Activated CD4-positive, alpha-beta T cell treated with anti-CD3 and anti-CD28 coated beads, Interleukin-2, amount 10 ng/mL, durations not matched to agents 7 days and 5 days (primary cell): ENCODE measurements around the gene MON1A. TPM values are rescaled to one million over a fixed set of nuclear protein-coding genes. Genes with fewer than 3 reads are reported as not detected.

Experiments used
- CTCF ChIA-PET: fragments of 350-600 bp; sonication (Branson Sonifier 250); formaldehyde crosslinking; loops from one replicate; lab custom pipeline; 2021; ENCODE audit warnings: antibody characterized with exemption; lab: Charles Lee
- POLR2A ChIA-PET: fragments of 350-600 bp; sonication (Branson Sonifier 250); formaldehyde crosslinking; loops from one replicate; lab custom pipeline; 2021; ENCODE audit warnings: antibody characterized with exemption; lab: Charles Lee
- DNase-seq: peaks from one replicate; pipeline ENCODE4 v3.0.0-alpha.2; 2020
- H3K27ac Mint-ChIP-seq: one replicate; pipeline ENCODE4 v1.8.0; 2021; ENCODE audit warnings: mild to moderate bottlenecking, moderate library complexity, mixed read lengths
- H3K27me3 Mint-ChIP-seq: one replicate; pipeline ENCODE4 v1.8.0; 2021; ENCODE audit warnings: mixed read lengths
- H3K36me3 Mint-ChIP-seq: one replicate; pipeline ENCODE4 v1.8.0; 2021; ENCODE audit warnings: low read depth, mixed read lengths
- H3K4me1 Mint-ChIP-seq: one replicate; pipeline ENCODE4 v1.8.0; 2021; ENCODE audit warnings: mixed read lengths
- H3K4me3 Mint-ChIP-seq: one replicate; pipeline ENCODE4 v1.8.0; 2021; ENCODE audit warnings: mild to moderate bottlenecking, moderate library complexity, mixed read lengths
- H3K9me3 Mint-ChIP-seq: one replicate; pipeline ENCODE4 v1.8.0; 2021; ENCODE audit warnings: mixed read lengths
- total RNA-seq, 2 experiments: library from RNA; stranded (reverse); gene quantifications; one replicate each; pipeline ENCODE4 v1.2.3, GENCODE V29; 2021

Gene MON1A
- 10 to 100 TPM; 12.8 to 14.1 TPM for total RNA-seq

GRCh38 chr3:49929291-49930167 is at the start of gene MON1A:
Gene MON1A (minus strand): TSS chr3:49929811. CDS start chr3:49913346, 16,465 bp downstream.
- H3K4me1 Mint-ChIP-seq: peaks cover 31% of the 10 kb centered on the region
- peaks cover 2% of the 10 kb centered on the region for H3K36me3 Mint-ChIP-seq
- peak; percentile 89 for DNase-seq
- ChIA-PET POLR2A (no interaction called here), CTCF (interaction anchor here (0.6 to 1.7 kb wide), 10 partner anchors 9 to 163 kb away, joined by 3 to 8 read pairs (median 4); partner anchors contain the start of genes INKA1 and RBM6)
- peak within 1 kb of the TSS; percentile 83 for H3K27ac Mint-ChIP-seq
- H3K4me3 Mint-ChIP-seq: peak within 1 kb of the TSS; percentile 81
- H3K9me3 Mint-ChIP-seq: no peaks in the 10 kb centered on the region
- H3K27me3 Mint-ChIP-seq: no peaks in the 10 kb centered on the region

GRCh38 chr3:49976942-49977341 is 47.3 kb upstream of the MON1A start:
- CTCF ChIA-PET: no interaction called here

GRCh38 chr3:49972656-49973055 is 43.0 kb upstream of the MON1A start:
- peaks cover 17% of the 10 kb centered on the region for H3K36me3 Mint-ChIP-seq
- POLR2A ChIA-PET: no interaction called here
- no peaks in the 10 kb centered on the region for H3K9me3 Mint-ChIP-seq
- CTCF ChIA-PET: no interaction called here
- no peak overlapping the region for H3K4me3 Mint-ChIP-seq
- DNase-seq: no peak
- peaks cover 4% of the 10 kb centered on the region for H3K4me1 Mint-ChIP-seq
- H3K27me3 Mint-ChIP-seq: no peaks in the 10 kb centered on the region
- no peak overlapping the region for H3K27ac Mint-ChIP-seq

More at GRCh38 chr3:49976942-49977341, 47.3 kb upstream of the MON1A start:
- DNase-seq: no peak
- Mint-ChIP-seq H3K27ac (no peak overlapping the region), H3K27me3 (no peaks in the 10 kb centered on the region), H3K9me3 (no peaks in the 10 kb centered on the region), H3K4me3 (no peak overlapping the region), H3K36me3 (peaks cover 16% of the 10 kb centered on the region), H3K4me1 (no peaks in the 10 kb centered on the region)
- POLR2A ChIA-PET: no interaction called here

GRCh38 chr3:49968346-49968745 is 38.7 kb upstream of the MON1A start:
- no peak for DNase-seq
- Mint-ChIP-seq H3K4me3 (no peak overlapping the region), H3K27ac (no peak overlapping the region), H3K9me3 (no peaks in the 10 kb centered on the region), H3K36me3 (peaks cover 19% of the 10 kb centered on the region), H3K4me1 (peaks cover 4% of the 10 kb centered on the region), H3K27me3 (no peaks in the 10 kb centered on the region)
- CTCF ChIA-PET: no interaction called here
- POLR2A ChIA-PET: no interaction called here

GRCh38 chr3:49967291-49967690 is 37.7 kb upstream of the MON1A start:
- H3K4me3 Mint-ChIP-seq: no peak overlapping the region
- ChIA-PET CTCF (no interaction called here), POLR2A (no interaction called here)
- peaks cover 4% of the 10 kb centered on the region for H3K4me1 Mint-ChIP-seq
- H3K27me3 Mint-ChIP-seq: no peaks in the 10 kb centered on the region
- H3K9me3 Mint-ChIP-seq: no peaks in the 10 kb centered on the region
- no peak overlapping the region for H3K27ac Mint-ChIP-seq
- H3K36me3 Mint-ChIP-seq: peaks cover 15% of the 10 kb centered on the region
- no peak for DNase-seq

GRCh38 chr3:49966233-49966942 is 36.8 kb upstream of the MON1A start:
- ChIA-PET CTCF (interaction anchor here (0.6 kb wide), 1 partner anchor 9 kb away, joined by 4 read pairs; no protein-coding TSS in a partner anchor), POLR2A (no interaction called here)
- H3K27me3 Mint-ChIP-seq: no peaks in the 10 kb centered on the region
- no peaks in the 10 kb centered on the region for H3K9me3 Mint-ChIP-seq
- no peak for DNase-seq
- H3K36me3 Mint-ChIP-seq: peaks cover 12% of the 10 kb centered on the region
- H3K4me1 Mint-ChIP-seq: peaks cover 4% of the 10 kb centered on the region
- no peak overlapping the region for H3K4me3 Mint-ChIP-seq
- no peak overlapping the region for H3K27ac Mint-ChIP-seq

- Mint-ChIP-seq H3K9me3 (no peaks in the 10 kb centered on the region), H3K36me3 (peaks cover 7% of the 10 kb centered on the region), H3K4me1 (peaks cover 16% of the 10 kb centered on the region), H3K4me3 (no peak overlapping the region), H3K27me3 (no peaks in the 10 kb centered on the region), H3K27ac (no peak overlapping the region)
- ChIA-PET POLR2A (interaction anchor here (0.6 kb wide), 1 partner anchor 28 kb away, joined by 4 read pairs; no protein-coding TSS in a partner anchor), CTCF (interaction anchor here (1.2 kb wide), 1 partner anchor 20 kb away, joined by 4 read pairs; no protein-coding TSS in a partner anchor)
- DNase-seq: no peak
Measured at GRCh38 chr3:49955636-49956035, 26.0 kb upstream of the MON1A start.

- peaks cover 2% of the 10 kb centered on the region for H3K36me3 Mint-ChIP-seq
- peaks cover 12% of the 10 kb centered on the region for H3K4me1 Mint-ChIP-seq
- H3K4me3 Mint-ChIP-seq: no peak overlapping the region
- no peaks in the 10 kb centered on the region for H3K27me3 Mint-ChIP-seq
- no peaks in the 10 kb centered on the region for H3K9me3 Mint-ChIP-seq
- CTCF ChIA-PET: interaction anchor here (0.8 kb wide), 1 partner anchor 9 kb away, joined by 3 read pairs; no protein-coding TSS in a partner anchor
- no peak overlapping the region for H3K27ac Mint-ChIP-seq
- no peak for DNase-seq
- POLR2A ChIA-PET: no interaction called here
Measured at GRCh38 chr3:49952924-49953323, 23.3 kb upstream of the MON1A start.

GRCh38 chr3:49942651-49943050 is 13.0 kb upstream of the MON1A start:
- peaks cover 40% of the 10 kb centered on the region for H3K4me1 Mint-ChIP-seq
- H3K27ac Mint-ChIP-seq: peak overlapping the region; percentile 57
- H3K4me3 Mint-ChIP-seq: no peak overlapping the region
- no peaks in the 10 kb centered on the region for H3K27me3 Mint-ChIP-seq
- H3K9me3 Mint-ChIP-seq: peaks cover 2% of the 10 kb centered on the region
- no peak for DNase-seq
- CTCF ChIA-PET: interaction anchor here (1.2 kb wide), 1 partner anchor 113 kb away, joined by 3 read pairs; no protein-coding TSS in a partner anchor
- POLR2A ChIA-PET: no interaction called here
- peaks cover 23% of the 10 kb centered on the region for H3K36me3 Mint-ChIP-seq

- Mint-ChIP-seq H3K36me3 (peaks cover 22% of the 10 kb centered on the region), H3K27ac (peak overlapping the region; percentile 99), H3K4me3 (peak overlapping the region; percentile 99), H3K27me3 (no peaks in the 10 kb centered on the region), H3K9me3 (peaks cover 2% of the 10 kb centered on the region), H3K4me1 (peaks cover 34% of the 10 kb centered on the region)
- ChIA-PET POLR2A (interaction anchor here (0.6 kb wide), 1 partner anchor 297 kb away, joined by 6 read pairs; no protein-coding TSS in a partner anchor), CTCF (interaction anchor here (1.0 to 1.7 kb wide), 5 partner anchors 9 to 35 kb away, joined by 3 to 6 read pairs (median 5); partner anchors contain the start of gene MON1A)
- DNase-seq: no peak
Measured at GRCh38 chr3:49940667-49941249, 11.1 kb upstream of the MON1A start.

GRCh38 chr3:49939858-49940666 is 10.5 kb upstream of the MON1A start, which contains the start of gene RBM6:
Gene RBM6 (plus strand): TSS chr3:49940150. CDS start chr3:49962642, 22,492 bp downstream.
- peak; percentile 97 for DNase-seq
- Mint-ChIP-seq H3K4me1 (peaks cover 31% of the 10 kb centered on the region), H3K9me3 (peaks cover 2% of the 10 kb centered on the region), H3K4me3 (peak within 1 kb of the TSS; percentile 99), H3K27ac (peak within 1 kb of the TSS; percentile 99), H3K27me3 (no peaks in the 10 kb centered on the region), H3K36me3 (peaks cover 18% of the 10 kb centered on the region)
- ChIA-PET POLR2A (interaction anchor here (0.6 kb wide), 1 partner anchor 297 kb away, joined by 6 read pairs; no protein-coding TSS in a partner anchor), CTCF (interaction anchor here (0.6 to 1.7 kb wide), 6 partner anchors 9 to 1449 kb away, joined by 3 to 6 read pairs (median 4); partner anchors contain the start of gene MON1A)
